ENCODE data around the gene GNB2.

DNA sequence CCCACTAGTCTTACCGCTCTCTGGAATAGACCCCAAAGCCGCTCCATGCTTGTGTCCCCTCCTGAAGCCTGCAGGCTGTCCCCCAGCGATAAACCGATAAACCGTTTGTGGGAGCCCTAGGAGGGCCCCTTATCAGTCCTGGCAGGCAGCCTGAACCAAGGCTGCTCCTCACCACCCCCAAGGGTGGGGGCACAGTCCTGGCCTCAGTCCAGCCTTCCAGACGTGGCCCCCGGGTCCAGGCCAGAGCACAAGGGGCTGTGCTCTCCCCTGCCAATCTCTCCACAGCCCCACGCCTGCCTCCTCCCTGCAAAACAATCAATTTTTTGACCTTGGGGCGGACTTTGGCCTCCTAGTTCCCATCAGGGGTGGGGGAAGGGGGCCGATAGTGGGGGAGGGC, 32.1 kb upstream of the GNB2 start, which contains the start of gene TFR2:
- TF ChIP-seq TAF1 (IDR thresholded peaks at IDR 0.05; ENCODE audit: borderline replicate concordance, insufficient read depth, low read length) (no peak), REST (IDR thresholded peaks at IDR 0.05; ENCODE audit: insufficient read depth in 1 of 2, low read depth in 2 of 2, low read length in 2 of 2) (no peak), POLR2AphosphoS5 (IDR thresholded peaks at IDR 0.05; ENCODE audit: low read depth, low read length) (no peak), SIN3A (IDR thresholded peaks at IDR 0.05; ENCODE audit: borderline replicate concordance, insufficient read depth, low read length) (no peak), FOXP2 (optimal IDR thresholded peaks at IDR 0.05; ENCODE audit: borderline replicate concordance, extremely low read depth, extremely low read length, insufficient read depth) (no peak)

All from PFSK-1 (cell line).